Measurements from ENCODE around the gene ZNF629. TPM values are rescaled to one million over a fixed set of nuclear protein-coding genes. Genes with fewer than 3 reads are reported as not detected.

The ZNF629 gene
- polyA plus RNA-seq, 2 of the 4 experiments (the other 2 are of a cell fraction) = 5.9 to 13.6 TPM

GRCh38 chr16:30775392-30776188 lies 11.4 kb downstream of the ZNF629 start:
- WGBS (ENCODE audit: missing lambda C conversion rate) = under 1% methylated on average over 25 of the region's 81 CpGs
- peak overlapping the region; percentile 91 to 99 for H3K27ac ChIP-seq
- FAIRE-seq (no peak), DNase-seq (ENCODE audit: low read depth in 1 of 2, low spot score in 1 of 2) (peak; percentile 88 to 96), ATAC-seq (peak; percentile 80 to 89)
- TF ChIP-seq, protein P1, sequence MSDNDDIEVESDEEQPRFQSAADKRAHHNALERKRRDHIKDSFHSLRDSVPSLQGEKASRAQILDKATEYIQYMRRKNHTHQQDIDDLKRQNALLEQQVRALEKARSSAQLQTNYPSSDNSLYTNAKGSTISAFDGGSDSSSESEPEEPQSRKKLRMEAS (IDR thresholded peaks at IDR 0.05) = peak; percentile 75
- TF ChIP-seq CHD2 (IDR thresholded peaks at IDR 0.05; ENCODE audit: low read length, partially characterized antibody) = no peak
- no peak for TF ChIP-seq NFE2L2 (conservative IDR thresholded peaks at IDR 0.05; ENCODE audit: low read length)
- peak; percentile 76; the same call in 1 of the 2 replicates for TF ChIP-seq POLR2AphosphoS2 (conservative IDR thresholded peaks at IDR 0.05; ENCODE audit: low read length)
- TF ChIP-seq JUN (IDR thresholded peaks at IDR 0.05) = peak; percentile 89 to 97; a peak in 4 of 5 replicates
- TF ChIP-seq RCOR1 (IDR thresholded peaks at IDR 0.05; ENCODE audit: low read depth, low read length) = no peak
- TF ChIP-seq RARB (CRISPR knock-in tag; IDR thresholded peaks at IDR 0.05) = 0 out of 2 replicates have a peak, but pooled peaks have one; percentile 27
- TF ChIP-seq, protein P2, sequence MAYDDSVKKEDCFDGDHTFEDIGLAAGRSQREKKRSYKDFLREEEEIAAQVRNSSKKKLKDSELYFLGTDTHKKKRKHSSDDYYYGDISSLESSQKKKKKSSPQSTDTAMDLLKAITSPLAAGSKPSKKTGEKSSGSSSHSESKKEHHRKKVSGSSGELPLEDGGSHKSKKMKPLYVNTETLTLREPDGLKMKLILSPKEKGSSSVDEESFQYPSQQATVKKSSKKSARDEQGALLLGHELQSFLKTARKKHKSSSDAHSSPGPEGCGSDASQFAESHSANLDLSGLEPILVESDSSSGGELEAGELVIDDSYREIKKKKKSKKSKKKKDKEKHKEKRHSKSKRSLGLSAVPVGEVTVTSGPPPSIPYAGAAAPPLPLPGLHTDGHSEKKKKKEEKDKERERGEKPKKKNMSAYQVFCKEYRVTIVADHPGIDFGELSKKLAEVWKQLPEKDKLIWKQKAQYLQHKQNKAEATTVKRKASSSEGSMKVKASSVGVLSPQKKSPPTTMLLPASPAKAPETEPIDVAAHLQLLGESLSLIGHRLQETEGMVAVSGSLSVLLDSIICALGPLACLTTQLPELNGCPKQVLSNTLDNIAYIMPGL (CRISPR knock-in tag; IDR thresholded peaks at IDR 0.05; ENCODE audit: borderline replicate concordance) = 0 out of 2 replicates have a peak, but pooled peaks have one; percentile 27
- no peak for TF ChIP-seq MAZ (IDR thresholded peaks at IDR 0.05; ENCODE audit: borderline replicate concordance, low read depth, low read length)
- TF ChIP-seq ZFP36 (IDR thresholded peaks at IDR 0.05; ENCODE audit: borderline replicate concordance, partially characterized antibody) = no peak
- TF ChIP-seq ZC3H11A (IDR thresholded peaks at IDR 0.05) = no peak
- TF ChIP-seq KDM1A (IDR thresholded peaks at IDR 0.05; ENCODE audit: low read depth) = no peak
- TF ChIP-seq, protein P3, sequence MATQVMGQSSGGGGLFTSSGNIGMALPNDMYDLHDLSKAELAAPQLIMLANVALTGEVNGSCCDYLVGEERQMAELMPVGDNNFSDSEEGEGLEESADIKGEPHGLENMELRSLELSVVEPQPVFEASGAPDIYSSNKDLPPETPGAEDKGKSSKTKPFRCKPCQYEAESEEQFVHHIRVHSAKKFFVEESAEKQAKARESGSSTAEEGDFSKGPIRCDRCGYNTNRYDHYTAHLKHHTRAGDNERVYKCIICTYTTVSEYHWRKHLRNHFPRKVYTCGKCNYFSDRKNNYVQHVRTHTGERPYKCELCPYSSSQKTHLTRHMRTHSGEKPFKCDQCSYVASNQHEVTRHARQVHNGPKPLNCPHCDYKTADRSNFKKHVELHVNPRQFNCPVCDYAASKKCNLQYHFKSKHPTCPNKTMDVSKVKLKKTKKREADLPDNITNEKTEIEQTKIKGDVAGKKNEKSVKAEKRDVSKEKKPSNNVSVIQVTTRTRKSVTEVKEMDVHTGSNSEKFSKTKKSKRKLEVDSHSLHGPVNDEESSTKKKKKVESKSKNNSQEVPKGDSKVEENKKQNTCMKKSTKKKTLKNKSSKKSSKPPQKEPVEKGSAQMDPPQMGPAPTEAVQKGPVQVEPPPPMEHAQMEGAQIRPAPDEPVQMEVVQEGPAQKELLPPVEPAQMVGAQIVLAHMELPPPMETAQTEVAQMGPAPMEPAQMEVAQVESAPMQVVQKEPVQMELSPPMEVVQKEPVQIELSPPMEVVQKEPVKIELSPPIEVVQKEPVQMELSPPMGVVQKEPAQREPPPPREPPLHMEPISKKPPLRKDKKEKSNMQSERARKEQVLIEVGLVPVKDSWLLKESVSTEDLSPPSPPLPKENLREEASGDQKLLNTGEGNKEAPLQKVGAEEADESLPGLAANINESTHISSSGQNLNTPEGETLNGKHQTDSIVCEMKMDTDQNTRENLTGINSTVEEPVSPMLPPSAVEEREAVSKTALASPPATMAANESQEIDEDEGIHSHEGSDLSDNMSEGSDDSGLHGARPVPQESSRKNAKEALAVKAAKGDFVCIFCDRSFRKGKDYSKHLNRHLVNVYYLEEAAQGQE (IDR thresholded peaks at IDR 0.05) = peak; percentile 16; the same call in 1 of the 2 replicates
- TF ChIP-seq HOXA7 (CRISPR knock-in tag; IDR thresholded peaks at IDR 0.05) = 0 out of 2 replicates have a peak, but pooled peaks have one; percentile 16
- TF ChIP-seq, protein P4, sequence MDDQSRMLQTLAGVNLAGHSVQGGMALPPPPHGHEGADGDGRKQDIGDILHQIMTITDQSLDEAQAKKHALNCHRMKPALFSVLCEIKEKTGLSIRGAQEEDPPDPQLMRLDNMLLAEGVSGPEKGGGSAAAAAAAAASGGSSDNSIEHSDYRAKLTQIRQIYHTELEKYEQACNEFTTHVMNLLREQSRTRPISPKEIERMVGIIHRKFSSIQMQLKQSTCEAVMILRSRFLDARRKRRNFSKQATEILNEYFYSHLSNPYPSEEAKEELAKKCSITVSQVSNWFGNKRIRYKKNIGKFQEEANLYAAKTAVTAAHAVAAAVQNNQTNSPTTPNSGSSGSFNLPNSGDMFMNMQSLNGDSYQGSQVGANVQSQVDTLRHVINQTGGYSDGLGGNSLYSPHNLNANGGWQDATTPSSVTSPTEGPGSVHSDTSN (IDR thresholded peaks at IDR 0.05) = peak; percentile 67
- no peak; the same call in 1 of the 2 replicates for TF ChIP-seq RNF2 (IDR thresholded peaks at IDR 0.05; ENCODE audit: borderline replicate concordance, low read depth)
- 0 out of 2 replicates have a peak, but pooled peaks have one; percentile 31 for TF ChIP-seq HDAC2 (IDR thresholded peaks at IDR 0.05)
- TF ChIP-seq, protein P5, sequence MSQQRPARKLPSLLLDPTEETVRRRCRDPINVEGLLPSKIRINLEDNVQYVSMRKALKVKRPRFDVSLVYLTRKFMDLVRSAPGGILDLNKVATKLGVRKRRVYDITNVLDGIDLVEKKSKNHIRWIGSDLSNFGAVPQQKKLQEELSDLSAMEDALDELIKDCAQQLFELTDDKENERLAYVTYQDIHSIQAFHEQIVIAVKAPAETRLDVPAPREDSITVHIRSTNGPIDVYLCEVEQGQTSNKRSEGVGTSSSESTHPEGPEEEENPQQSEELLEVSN (IDR thresholded peaks at IDR 0.05; ENCODE audit: borderline replicate concordance, low read depth) = peak; percentile 84; the same call in 1 of the 2 replicates
- peak; percentile 43 to 79; a peak in 2 of 4 replicates for TF ChIP-seq CEBPB (IDR thresholded peaks at IDR 0.05)
- peak; percentile 91; the same call in 1 of the 2 replicates for TF ChIP-seq MYC (IDR thresholded peaks at IDR 0.05; ENCODE audit: borderline replicate concordance, low read length)
- TF ChIP-seq GATA3 (IDR thresholded peaks at IDR 0.05; ENCODE audit: borderline replicate concordance) = peak; percentile 50; the same call in 1 of the 2 replicates
- 0 out of 2 replicates have a peak, but pooled peaks have one; percentile 38 for TF ChIP-seq TP53 (CRISPR knock-in tag; IDR thresholded peaks at IDR 0.05)
- TF ChIP-seq PHF8 (IDR thresholded peaks at IDR 0.05; ENCODE audit: borderline replicate concordance, low read depth) = peak; percentile 65
- TF ChIP-seq, protein P6, sequence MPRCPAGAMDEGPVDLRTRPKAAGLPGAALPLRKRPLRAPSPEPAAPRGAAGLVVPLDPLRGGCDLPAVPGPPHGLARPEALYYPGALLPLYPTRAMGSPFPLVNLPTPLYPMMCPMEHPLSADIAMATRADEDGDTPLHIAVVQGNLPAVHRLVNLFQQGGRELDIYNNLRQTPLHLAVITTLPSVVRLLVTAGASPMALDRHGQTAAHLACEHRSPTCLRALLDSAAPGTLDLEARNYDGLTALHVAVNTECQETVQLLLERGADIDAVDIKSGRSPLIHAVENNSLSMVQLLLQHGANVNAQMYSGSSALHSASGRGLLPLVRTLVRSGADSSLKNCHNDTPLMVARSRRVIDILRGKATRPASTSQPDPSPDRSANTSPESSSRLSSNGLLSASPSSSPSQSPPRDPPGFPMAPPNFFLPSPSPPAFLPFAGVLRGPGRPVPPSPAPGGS (IDR thresholded peaks at IDR 0.05) = peak; percentile 66; the same call in 2 of the 3 replicates
- peak; percentile 71 for TF ChIP-seq POLR2A (IDR thresholded peaks at IDR 0.05; ENCODE audit: low read length)
- TF ChIP-seq CBX2 (IDR thresholded peaks at IDR 0.05; ENCODE audit: borderline replicate concordance, low read depth) = no peak
- TF ChIP-seq FOSL2 (IDR thresholded peaks at IDR 0.05) = no peak
- TF ChIP-seq FOSL2 (CRISPR knock-in tag; IDR thresholded peaks at IDR 0.05) = 0 out of 2 replicates have a peak, but pooled peaks have one; percentile 2
- POLR2A ChIA-PET = interaction anchor here (0.6 to 3.0 kb wide), 12 partner anchors 8 to 167 kb away, joined by 3 to 10 read pairs (median 4); partner anchors contain the start of genes PHKG2 and ZNF629
- H3K4me1 ChIP-seq = peaks cover 11% of the 10 kb centered on the region
- CTCF ChIA-PET = interaction anchor here (0.7 to 2.2 kb wide), 3 partner anchors 11 to 127 kb away, joined by 3 to 18 read pairs (median 4); partner anchors contain the start of gene RNF40
- H3K4me3 ChIP-seq = peak overlapping the region; percentile 59
- H3K4me2 ChIP-seq = peak overlapping the region; percentile 74
- no peaks in the 10 kb centered on the region for H3K9me3 ChIP-seq
